SKM-1 (cell line): ENCODE data around the gene C1QL4.
A peak's percentile ranks its signal among the peaks of the same experiment; 100 is the strongest.
"Not testable (repeated sequence)": the region's sequence is repeated elsewhere in the genome, so short reads cannot be mapped to it uniquely, and the experiment has no call there.

Experiments used
- DNase-seq: peaks from one replicate; lab custom pipeline; 2025; ENCODE audit not compliant: unreplicated experiment; lab: John Stamatoyannopoulos, UW

Gene C1QL4

DNA sequence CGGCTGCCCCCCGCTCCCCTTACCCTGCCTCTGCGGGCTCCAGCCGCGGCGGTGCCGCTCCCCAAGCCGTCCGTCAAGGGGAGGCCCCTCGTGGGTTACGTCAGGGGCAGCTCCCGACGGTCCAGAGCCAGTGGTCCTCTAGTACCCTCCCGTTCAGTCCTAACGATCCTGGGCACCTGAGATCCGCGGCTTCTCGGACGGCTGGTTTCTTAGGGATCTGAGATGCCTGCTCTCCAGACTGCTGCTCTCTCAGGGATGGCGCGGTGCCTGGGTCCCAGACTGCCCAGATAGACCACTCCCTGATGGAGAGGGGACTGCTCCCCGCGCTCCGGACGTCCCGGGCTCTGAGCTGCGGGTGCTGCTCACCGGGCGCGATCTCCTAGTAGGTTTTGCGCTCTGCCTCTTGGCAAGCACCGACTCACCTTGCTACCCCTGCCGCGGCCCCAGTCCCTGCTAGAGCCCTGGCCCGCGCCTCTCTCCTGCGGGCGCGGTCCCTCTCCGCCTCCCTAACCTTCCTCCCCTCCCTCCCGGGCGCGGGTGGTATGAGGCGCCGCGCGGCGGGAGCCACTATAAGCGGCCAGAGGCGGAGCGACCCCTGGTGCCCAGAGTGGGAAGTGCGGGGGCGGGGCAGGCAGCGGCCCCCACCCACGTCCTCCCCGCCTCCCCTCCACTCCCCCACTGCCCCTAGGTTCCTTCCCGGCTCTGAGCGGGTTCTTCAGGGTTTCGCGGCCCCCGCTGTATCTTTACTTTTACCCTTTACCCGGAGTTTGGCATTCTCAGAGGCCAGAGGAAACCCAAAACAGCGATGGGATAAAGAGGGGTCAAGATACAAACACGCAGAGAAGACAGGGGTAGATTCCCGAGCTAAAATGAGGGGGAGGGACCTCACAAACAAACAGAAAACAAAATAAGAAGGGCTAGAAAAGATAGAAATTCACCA, at the start of gene C1QL4:
Gene C1QL4, minus strand, starts transcription at position 544 of the 940 bp plus-strand sequence. CDS start 711 bp downstream, outside the sequence.
- DNase-seq: peak; percentile 25

DNA sequence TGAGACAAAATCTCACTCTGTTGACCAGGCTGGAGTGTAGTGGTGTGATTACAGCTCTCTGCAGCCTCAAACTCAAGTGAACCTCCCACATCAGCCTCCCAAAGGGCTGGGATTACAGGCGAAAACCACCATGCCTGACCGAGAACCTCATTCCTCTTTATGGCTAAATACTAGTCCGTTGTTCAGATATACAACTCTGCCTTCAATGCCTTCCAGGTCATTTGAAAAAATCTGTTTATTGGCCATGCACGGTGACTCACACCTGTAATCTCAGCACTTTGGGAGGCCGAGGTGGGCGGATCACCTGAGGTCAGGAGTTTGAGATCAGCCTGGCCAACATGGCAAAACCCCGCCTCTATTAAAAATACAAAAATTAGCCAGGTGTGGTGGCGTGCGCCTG, 43.2 kb upstream of the C1QL4 start:
- DNase-seq: not testable (repeated sequence)

DNA sequence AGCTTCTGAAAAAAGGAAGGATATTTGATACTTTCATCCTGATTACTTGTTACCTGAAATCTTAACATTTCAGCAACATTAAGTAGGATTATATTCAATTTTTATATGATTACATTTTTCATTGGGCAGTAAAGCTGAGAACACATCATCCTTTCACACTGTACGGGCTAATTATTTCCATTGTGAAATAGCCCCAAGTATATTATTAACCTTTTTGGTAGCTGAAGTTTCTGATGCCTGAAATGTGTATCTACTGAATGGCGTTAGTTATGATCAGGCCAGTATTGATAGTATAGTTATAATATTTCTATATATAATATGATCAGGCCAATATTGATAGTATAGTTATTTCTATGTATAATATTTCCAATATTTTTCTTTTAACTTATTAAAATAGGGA, 40.4 kb upstream of the C1QL4 start:
- DNase-seq: no peak

DNA sequence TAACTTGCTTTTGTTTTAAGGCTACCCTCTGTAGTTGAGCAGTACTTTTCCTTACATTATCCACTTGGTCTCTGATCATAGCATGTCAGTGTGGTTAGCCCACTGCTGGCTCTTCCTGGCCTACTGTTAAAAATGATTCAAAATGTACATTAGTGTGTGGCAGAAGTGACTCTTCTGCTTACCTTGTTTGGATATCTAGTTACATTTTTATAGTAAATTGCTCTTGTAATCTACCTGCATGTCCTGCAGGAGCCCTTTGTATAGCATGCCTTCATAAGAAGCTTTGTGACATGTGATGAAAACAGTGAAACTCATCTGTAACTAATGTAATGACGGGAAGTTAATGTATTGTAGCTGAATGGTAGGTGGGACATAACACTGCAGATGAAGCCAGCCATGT, 38.4 kb upstream of the C1QL4 start:
- DNase-seq: no peak

DNA sequence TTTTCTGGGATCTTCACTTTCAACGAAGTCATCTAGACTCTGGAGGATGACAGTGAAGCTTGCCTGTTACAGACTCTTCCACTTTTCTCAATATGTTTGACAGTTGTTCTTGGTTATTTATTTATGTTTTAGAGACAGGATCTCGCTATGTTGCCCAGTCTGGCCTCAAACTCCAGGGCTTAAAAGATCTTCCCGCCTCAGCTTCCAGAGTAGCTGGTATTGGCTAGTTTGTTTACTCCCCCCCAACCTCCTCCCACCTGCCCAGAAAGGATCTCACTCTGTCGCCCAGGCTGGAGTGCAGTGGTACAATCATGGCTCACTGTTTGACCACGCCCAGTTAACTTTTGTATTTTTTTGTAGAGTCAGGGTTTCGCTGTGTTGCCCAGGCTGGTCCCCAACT, 33.6 kb upstream of the C1QL4 start:
- no peak for DNase-seq

DNA sequence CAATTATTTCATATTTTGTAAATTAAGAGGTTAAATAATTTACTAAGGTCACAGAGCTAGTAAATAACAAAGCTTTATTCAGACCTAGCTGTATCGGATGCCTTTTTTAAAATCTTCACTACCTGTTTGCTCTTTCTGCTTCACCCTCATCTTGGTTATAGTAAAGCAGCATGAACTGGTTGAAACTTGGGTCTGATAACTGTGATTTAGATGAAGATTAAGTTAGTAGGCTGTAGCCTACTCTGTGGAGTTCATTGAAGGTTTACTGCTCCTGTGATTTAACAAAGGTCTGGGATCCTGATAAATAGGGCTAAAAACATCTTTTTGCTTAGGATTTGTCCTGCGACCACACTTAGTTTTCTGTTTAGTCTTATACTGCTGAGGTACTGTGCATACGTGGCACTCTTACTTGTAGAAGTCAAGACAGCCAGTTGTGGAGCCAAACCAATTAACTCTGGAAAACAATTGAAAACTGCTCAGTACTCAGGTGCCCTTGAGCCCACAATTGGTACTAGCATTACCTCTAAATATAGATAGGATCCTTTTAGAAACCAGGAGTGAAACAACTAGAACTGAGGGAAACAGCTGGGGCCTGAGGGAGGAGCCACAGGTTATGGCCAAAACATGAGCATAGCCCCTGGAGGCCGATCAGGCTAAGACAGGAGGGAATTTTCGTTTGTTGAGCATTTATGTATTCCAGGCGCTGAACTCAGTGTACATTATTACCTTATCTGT, 32.6 kb upstream of the C1QL4 start:
- no peak for DNase-seq

DNA sequence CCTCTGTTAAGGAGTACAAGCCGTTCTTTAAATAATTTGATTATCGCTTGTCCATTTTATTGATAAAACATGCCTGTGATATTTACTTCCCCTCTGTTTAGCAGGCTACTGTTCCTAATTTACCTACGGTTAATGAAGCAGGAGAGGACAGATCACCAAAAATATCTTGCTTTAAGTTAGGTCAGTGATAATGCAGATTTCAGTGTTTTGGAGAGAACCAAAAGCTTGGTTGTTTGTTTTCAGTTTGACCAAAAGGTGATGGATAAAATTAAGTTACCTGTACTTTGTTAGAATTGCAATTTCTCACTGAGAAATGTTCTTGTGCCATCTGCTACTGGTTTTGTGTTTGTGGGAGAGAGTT, 31.2 kb upstream of the C1QL4 start:
- DNase-seq: no peak

DNA sequence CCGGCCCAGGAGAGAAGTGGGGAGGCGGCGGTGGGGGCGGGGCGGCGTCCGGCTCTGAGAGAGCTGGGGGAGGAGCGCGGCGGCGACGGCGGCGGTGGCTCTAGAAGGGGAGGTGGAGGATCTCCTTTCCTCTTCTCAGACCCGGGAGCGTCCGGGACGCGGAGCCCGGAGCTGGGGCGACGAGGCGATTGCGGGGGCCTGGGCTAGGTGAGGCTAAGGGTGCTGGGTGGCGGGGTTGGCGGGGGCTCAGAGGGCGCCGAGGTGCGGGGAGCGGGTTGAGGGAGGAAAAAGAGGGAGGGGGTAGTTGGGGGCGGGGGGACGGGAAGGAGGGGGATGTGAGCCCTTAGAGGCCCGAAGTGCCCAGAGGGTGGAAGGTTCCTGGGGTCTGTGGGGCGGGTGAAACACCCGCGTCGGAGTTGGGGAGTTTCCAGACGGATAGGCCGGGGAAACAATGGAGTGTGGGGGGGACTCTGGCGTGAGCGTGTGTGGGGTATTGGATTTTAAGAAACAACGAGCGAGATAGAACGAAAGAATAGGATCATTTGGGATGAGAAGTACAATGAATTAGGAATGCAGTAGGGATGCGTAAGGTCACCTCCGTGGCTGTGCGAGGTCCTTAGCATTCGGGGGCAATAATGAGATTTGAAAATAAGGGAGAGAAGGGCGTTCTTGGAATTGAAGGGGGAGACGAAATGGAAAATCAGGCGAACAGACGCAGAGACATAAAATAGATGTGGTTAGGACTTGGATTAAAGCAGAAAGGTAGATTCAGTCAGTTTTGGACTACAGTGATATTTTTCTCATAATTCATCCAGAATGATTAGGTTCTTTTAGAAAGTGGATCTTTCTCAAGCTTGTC, 30.6 kb upstream of the C1QL4 start, which contains the start of gene SPATS2:
Gene SPATS2, plus strand, starts transcription at position 82 of the 859 bp plus-strand sequence. CDS start 93,551 bp downstream, outside the sequence.
- DNase-seq: no peak

DNA sequence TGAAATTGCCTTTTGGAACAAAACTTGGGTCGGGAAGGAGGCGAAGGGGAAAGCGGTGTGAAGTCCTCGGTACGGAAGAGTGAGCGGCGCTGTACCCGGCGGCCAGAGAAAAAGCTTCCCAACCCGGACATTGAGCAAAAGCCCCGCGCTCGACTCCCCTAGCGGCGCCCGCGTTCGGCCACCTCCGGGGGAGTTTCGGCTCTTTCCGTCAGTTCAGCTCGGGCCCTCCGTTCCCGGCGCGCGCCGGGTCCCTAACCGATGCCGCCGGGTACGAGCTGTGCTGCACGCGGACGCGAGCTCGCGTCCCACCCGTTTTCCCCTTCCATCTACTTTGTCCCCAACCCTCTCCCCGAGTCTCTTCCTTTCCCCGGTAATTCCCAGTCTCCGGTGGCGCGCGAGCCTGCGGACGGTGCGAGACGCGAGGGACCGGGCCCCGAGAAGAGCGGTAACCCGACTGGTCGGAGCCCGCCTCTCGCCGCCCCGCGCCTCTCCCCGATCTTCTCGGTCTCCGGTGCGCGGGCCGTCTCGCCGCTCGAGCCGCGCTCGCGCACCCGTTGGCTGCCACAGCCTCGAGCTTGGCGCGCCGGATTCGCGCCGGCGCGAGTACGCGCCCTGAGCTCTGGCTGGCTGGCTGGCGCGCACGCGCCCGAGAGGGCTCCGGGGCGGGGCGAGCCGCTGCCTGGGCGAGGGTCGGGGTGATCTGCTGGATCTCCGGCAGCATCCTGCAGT, 29.8 kb upstream of the C1QL4 start:
- peak; percentile 46 for DNase-seq

DNA sequence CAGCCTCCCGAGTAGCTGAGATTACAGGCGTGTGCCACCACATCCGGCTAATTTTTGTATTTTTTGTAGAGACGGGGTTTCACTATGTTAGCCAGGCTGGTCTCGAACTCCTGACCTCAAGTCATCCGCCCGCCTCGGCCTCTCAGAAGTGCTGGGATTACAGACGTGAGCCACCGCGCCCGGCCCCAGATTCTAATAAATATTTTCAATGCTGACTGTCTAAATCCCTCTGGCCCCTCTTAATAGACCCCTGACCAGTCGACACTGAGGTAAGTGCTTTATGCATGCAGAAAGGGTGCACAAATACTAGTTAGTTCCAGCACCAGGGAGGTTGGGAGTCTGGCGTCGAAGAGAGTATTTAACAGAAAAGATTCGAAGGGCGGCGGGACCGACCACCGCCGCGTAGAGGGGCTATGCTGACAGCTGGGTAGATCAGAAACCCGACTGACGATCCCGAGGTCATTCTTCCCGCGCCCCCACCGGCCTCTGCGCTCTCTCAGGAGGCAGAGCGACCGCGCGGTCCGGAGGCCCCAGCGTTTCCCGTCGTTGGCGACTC, 29.2 kb upstream of the C1QL4 start:
- DNase-seq: no peak

DNA sequence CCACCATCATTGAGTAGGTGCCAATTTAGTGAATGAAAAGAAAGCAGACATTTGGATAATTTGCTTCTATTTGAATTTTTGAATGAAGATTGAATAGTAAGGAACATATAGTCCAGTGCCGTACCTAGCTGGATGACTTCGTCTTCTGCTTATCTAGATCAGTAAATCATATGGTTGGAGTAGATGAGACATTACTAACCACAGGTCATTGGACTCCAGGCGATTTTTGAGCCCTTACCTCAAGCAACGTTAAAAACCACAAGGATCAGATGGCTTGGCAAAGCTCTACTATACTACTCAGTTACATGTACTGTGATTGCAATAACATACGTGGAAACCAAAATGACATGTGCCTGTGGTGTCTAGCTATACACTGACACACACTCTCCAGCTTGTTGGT, 28.6 kb upstream of the C1QL4 start:
- DNase-seq: no peak

DNA sequence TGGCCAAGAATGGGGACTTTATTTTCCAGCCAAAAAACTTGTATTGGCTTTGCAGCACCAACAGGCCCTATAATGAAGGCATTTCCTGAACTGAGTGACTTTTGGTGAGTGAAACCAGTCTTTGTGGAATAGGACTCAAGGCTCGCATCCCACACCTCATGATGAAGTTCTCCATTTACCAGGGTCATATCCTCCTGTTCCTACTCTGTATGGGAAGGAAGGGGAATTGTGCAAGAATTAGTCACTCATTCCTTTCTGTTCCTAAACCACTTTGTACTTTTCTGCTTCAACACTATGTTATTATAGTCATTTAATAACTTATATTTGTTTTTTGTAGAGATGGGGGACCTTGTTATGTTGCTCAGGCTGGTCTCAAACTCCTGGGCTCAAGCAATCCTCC, 28.0 kb upstream of the C1QL4 start:
- DNase-seq: no peak

DNA sequence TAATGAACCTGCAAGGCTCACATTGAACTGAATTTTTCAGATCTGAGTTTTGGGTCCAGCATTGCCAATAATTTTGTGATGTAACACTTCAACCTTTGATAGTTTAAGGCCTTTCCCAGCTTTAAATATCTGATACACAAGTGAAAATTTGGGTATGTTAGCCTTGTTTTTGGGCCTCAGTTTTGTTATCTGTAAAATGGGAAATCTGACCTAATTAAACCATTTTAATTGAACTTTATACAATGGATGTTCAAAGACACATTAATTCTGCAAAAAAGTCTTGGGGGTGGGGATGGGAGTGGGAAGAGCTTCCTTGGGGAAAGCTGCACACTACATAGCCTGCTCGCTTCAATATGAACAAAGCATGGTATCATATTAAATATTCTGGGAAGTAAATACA, 25.1 kb upstream of the C1QL4 start:
- DNase-seq: no peak

DNA sequence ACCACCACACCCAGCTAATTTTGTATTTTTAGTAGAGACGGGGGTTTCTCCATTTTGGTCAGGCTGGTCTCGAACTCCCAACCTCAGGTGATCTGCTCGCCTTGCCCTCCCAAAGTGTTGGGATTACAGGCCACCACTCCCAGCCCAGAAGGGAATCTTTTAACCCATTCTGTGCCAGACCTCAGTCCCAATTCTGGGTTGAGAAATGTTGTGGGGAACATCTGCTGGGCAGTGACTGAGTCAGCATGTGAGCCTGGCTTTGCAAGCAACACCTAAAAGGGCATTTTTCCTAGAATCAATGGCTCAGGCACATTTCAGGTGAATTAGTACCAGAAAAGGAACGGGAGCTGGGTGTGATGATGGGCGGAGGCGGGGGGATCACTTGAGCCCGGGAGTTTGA, 22.7 kb upstream of the C1QL4 start:
- DNase-seq: no peak

DNA sequence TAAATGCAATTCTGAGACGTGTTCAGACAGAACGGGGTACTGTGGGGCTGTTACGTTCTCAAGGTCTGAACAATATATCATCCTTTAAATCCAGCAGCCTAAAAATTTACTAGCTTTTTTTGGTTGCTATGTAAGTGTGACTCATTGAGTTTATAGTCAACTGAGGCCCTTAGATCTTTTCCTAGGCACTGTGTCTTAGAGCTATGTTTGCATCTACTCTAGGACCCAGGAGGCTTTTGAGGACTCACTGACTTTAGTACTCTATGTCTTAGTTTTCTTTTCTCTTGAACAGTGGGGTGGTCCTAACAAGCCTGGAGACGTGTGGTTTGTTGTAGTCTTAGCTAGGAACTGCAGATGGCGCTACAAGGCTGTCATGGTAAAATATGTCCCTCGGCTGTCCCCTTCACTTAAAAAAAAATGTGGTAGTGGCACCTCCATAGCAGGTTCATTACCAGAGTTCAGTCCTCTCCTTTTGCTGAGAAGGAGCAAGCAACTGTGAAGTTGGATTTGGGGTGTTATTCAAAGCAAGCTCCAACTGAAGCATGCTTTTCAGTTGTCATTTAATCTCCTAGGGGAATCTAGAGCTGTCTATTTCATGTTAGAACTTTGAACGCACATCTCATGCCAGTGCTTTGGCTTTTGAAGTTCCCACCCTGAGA, 21.6 kb upstream of the C1QL4 start:
- DNase-seq: no peak

DNA sequence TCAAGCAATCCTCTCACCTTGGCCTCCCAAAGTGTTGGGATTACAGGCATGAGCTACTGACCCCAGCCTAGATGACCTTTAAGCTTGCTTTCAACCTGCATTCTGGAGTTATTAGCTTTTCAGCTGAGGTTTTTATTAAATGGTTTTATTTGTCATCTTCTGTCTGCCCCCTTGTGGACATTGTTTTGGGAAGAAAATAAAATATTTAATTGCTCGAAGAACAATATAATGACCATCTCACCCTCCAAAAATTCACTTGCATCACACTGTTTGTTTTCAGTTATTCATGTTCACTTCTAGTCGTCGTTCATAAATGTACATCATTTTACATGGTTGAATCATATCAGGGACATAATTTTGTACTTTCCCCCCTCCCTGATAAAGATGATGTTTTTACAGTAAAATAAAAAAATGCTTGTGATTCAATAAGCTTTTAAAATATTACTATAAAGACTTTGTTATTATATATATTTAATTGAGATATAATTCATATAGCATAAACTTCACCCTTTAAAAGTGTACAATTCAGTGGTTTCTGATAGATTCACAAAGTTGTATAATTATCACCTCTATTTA, 20.2 kb upstream of the C1QL4 start:
- DNase-seq: no peak

DNA sequence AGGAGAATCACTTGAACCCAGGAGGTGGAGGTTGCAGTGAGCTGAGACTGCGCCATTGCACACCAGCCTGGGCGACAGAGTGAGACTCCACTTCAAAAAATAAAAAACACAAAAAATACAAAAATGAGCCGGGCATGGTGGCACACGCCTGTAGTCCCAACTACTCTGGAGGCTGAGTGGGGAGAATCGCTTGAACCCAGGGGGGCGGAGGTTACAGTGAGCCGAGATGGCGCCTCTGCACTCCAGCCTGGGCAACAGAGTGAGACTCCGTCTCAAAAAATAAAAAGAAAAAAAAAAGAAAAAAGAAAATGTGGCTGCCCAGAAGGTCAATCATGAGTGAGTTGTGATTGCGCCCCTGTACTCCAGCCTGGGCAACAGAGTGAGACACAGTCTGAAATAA, 18.9 kb upstream of the C1QL4 start:
- DNase-seq: no peak

DNA sequence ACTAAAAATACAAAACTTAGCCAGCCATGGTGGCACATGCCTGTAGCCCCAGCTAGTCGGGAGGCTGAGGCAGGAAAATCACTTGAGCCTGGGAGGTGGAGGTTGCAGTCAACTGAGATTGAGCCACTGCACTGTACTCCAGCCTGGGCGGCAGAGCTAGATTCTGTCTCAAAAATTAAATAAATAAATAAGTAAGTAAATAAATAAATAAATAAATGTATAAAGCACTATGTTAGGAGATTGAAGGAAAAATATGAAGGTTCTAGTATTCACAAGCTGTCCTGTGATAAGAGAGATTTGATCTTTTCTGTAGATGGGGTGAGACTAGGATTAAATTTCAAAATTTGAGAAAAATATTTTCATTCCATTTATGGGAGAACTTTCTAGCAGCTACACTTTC, 15.4 kb upstream of the C1QL4 start:
- DNase-seq: no peak

DNA sequence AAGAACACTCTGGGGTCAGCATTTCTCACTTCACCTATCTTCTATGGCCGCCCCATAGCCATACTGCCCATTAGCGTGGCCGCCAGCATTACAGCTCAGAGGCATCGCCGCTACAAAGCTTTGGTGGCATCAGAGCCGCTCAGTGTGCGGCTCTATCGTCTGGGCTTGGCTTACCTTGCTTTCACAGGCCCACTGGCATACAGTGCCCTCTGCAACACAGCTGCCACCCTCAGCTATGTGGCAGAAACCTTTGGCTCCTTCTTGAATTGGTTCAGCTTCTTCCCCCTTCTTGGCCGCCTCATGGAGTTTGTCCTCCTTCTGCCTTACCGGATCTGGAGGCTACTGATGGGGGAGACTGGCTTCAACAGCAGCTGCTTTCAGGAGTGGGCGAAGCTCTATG, 12.3 kb upstream of the C1QL4 start:
- DNase-seq: no peak
